Measurements from ENCODE around the gene FAM53B.

The FAM53B gene

GRCh38 chr10:124707144-124707467 lies 37.1 kb downstream of the FAM53B start:
- DNase-seq, result no peak

GRCh38 chr10:124706462-124707143 lies 37.6 kb downstream of the FAM53B start:
- no peak for DNase-seq

- no peak for DNase-seq
Measured at GRCh38 chr10:124705817-124706461, 38.2 kb downstream of the FAM53B start.

GRCh38 chr10:124705381-124705740 lies 38.8 kb downstream of the FAM53B start:
- no peak for DNase-seq

- no peak for DNase-seq
Measured at GRCh38 chr10:124704428-124705380, 39.5 kb downstream of the FAM53B start.

- DNase-seq, result no peak
Measured at GRCh38 chr10:124703778-124704427, 40.3 kb downstream of the FAM53B start.

- no peak for DNase-seq
Measured at GRCh38 chr10:124703372-124703771, 40.8 kb downstream of the FAM53B start.

- DNase-seq, result peak; percentile 5
Measured at GRCh38 chr10:124701881-124702656, 42.1 kb downstream of the FAM53B start.

GRCh38 chr10:124701435-124701834 lies 42.7 kb downstream of the FAM53B start:
- no peak for DNase-seq

- DNase-seq, result no peak
Measured at GRCh38 chr10:124701038-124701365, 43.2 kb downstream of the FAM53B start.

GRCh38 chr10:124700293-124701037 lies 43.7 kb downstream of the FAM53B start:
- DNase-seq, result no peak

- DNase-seq, result no peak
Measured at GRCh38 chr10:124699471-124700292, 44.5 kb downstream of the FAM53B start.

GRCh38 chr10:124698545-124699469 lies 45.4 kb downstream of the FAM53B start:
- DNase-seq, result no peak

- DNase-seq, result peak; percentile 16
Measured at GRCh38 chr10:124697837-124698544, 46.2 kb downstream of the FAM53B start.

- DNase-seq, result no peak
Measured at GRCh38 chr10:124697443-124697836, 46.7 kb downstream of the FAM53B start.

GRCh38 chr10:124696446-124697392 lies 47.5 kb downstream of the FAM53B start:
- DNase-seq, result no peak

- no peak for DNase-seq
Measured at GRCh38 chr10:124695259-124695658, 48.9 kb downstream of the FAM53B start.
